Measurements from ENCODE around the gene SLC15A1. TPM values are rescaled to one million over a fixed set of nuclear protein-coding genes. Genes with fewer than 3 reads are reported as not detected.

The SLC15A1 gene
- total RNA-seq, 1 experiment from 2014 or later = 2.6 TPM

GRCh38 chr13:98781470-98781869 lies 29.0 kb upstream of the SLC15A1 start:
- no peaks in the 10 kb centered on the region for H3K27me3 ChIP-seq (ENCODE audit: insufficient read depth, low read length)
- H3K36me3 ChIP-seq (ENCODE audit: control insufficient read depth in 1 of 2, insufficient read depth in 2 of 2, low read length in 2 of 2) = no peaks in the 10 kb centered on the region
- ATAC-seq (no peak), DNase-seq (ENCODE audit: low read depth, low spot score) (no peak)
- H3K79me2 ChIP-seq (ENCODE audit: insufficient read depth, low read length) = no peaks in the 10 kb centered on the region
- no peak overlapping the region for H3K4me2 ChIP-seq (ENCODE audit: low read length)
- ChIA-PET POLR2A (no interaction called here), RAD21 (ENCODE audit: low non-redundant PET in 1 of 2, low total read pairs in 2 of 2, uncharacterized antibody in 2 of 2, unreplicated experiment in 2 of 2) (no interaction called here), CTCF (no interaction called here)
- intact Hi-C loops (cut with micrococcal nuclease) = no loop called here
- no peak overlapping the region for H3K27ac ChIP-seq (ENCODE audit: low read depth, low read length)
- no peak overlapping the region for H3K9ac ChIP-seq (ENCODE audit: low read length)
- no peaks in the 10 kb centered on the region for H3K9me3 ChIP-seq (ENCODE audit: control insufficient read depth in 1 of 2, insufficient read depth in 1 of 2, low read depth in 1 of 2, low read length in 2 of 2)
- H2AFZ ChIP-seq (ENCODE audit: low read depth, low read length, poor library complexity, severe bottlenecking) = no peak overlapping the region
- no peaks in the 10 kb centered on the region for H3K9me2 ChIP-seq (ENCODE audit: insufficient read depth)
- peaks cover 5 to 21% of the 10 kb centered on the region in 2 experiments; a peak in 3 of 4 replicates for H3K4me1 ChIP-seq (ENCODE audit: control insufficient read depth in 1 of 2, insufficient read depth in 2 of 2, low read length in 2 of 2)
- no TSS peak for BruUV-seq (replicated peaks)
- no peaks in the 10 kb centered on the region for H4K20me1 ChIP-seq (ENCODE audit: insufficient read depth)
- TF ChIP-seq, protein P1, sequence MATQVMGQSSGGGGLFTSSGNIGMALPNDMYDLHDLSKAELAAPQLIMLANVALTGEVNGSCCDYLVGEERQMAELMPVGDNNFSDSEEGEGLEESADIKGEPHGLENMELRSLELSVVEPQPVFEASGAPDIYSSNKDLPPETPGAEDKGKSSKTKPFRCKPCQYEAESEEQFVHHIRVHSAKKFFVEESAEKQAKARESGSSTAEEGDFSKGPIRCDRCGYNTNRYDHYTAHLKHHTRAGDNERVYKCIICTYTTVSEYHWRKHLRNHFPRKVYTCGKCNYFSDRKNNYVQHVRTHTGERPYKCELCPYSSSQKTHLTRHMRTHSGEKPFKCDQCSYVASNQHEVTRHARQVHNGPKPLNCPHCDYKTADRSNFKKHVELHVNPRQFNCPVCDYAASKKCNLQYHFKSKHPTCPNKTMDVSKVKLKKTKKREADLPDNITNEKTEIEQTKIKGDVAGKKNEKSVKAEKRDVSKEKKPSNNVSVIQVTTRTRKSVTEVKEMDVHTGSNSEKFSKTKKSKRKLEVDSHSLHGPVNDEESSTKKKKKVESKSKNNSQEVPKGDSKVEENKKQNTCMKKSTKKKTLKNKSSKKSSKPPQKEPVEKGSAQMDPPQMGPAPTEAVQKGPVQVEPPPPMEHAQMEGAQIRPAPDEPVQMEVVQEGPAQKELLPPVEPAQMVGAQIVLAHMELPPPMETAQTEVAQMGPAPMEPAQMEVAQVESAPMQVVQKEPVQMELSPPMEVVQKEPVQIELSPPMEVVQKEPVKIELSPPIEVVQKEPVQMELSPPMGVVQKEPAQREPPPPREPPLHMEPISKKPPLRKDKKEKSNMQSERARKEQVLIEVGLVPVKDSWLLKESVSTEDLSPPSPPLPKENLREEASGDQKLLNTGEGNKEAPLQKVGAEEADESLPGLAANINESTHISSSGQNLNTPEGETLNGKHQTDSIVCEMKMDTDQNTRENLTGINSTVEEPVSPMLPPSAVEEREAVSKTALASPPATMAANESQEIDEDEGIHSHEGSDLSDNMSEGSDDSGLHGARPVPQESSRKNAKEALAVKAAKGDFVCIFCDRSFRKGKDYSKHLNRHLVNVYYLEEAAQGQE (IDR thresholded peaks at IDR 0.05; ENCODE audit: low read depth) = no peak
- H3K4me3 ChIP-seq (replicated peaks in 1 of 2; ENCODE audit: low read depth in 1 of 2, low read length in 2 of 2) = no peak overlapping the region

GRCh38 chr13:98781045-98781444 lies 28.6 kb upstream of the SLC15A1 start:
- ChIA-PET RAD21 (ENCODE audit: low non-redundant PET in 1 of 2, low total read pairs in 2 of 2, uncharacterized antibody in 2 of 2, unreplicated experiment in 2 of 2) (no interaction called here), POLR2A (no interaction called here), CTCF (no interaction called here)
- Histone ChIP-seq H3K4me3 (replicated peaks in 1 of 2; ENCODE audit: low read depth in 1 of 2, low read length in 2 of 2) (no peak overlapping the region), H2AFZ (ENCODE audit: low read depth, low read length, poor library complexity, severe bottlenecking) (no peak overlapping the region), H3K9ac (ENCODE audit: low read length) (no peak overlapping the region), H3K79me2 (ENCODE audit: insufficient read depth, low read length) (no peaks in the 10 kb centered on the region), H3K9me2 (ENCODE audit: insufficient read depth) (no peaks in the 10 kb centered on the region), H3K9me3 (ENCODE audit: control insufficient read depth in 1 of 2, insufficient read depth in 1 of 2, low read depth in 1 of 2, low read length in 2 of 2) (no peaks in the 10 kb centered on the region), H3K4me1 (ENCODE audit: control insufficient read depth in 1 of 2, insufficient read depth in 2 of 2, low read length in 2 of 2) (peaks cover 7 to 25% of the 10 kb centered on the region in 2 experiments), H4K20me1 (ENCODE audit: insufficient read depth) (no peaks in the 10 kb centered on the region), H3K4me2 (ENCODE audit: low read length) (no peak overlapping the region), H3K36me3 (ENCODE audit: control insufficient read depth in 1 of 2, insufficient read depth in 2 of 2, low read length in 2 of 2) (no peaks in the 10 kb centered on the region), H3K27ac (ENCODE audit: low read depth, low read length) (no peak overlapping the region), H3K27me3 (ENCODE audit: insufficient read depth, low read length) (no peaks in the 10 kb centered on the region)
- BruUV-seq (replicated peaks) = no TSS peak
- DNase-seq (ENCODE audit: low read depth, low spot score) (no peak), ATAC-seq (no peak)
- intact Hi-C loops (cut with micrococcal nuclease) = no loop called here
- TF ChIP-seq ZBTB33 (IDR thresholded peaks at IDR 0.05; ENCODE audit: extremely low read depth, insufficient replicate concordance, low read length) = no peak
- TF ChIP-seq CEBPB (IDR thresholded peaks at IDR 0.05; ENCODE audit: low read depth) = no peak
- no peak for TF ChIP-seq RAD21 (IDR thresholded peaks at IDR 0.05; ENCODE audit: low read depth)
- no peak for TF ChIP-seq EZH2phosphoT487 (IDR thresholded peaks at IDR 0.05; ENCODE audit: borderline replicate concordance)
- no peak for TF ChIP-seq YY1 (IDR thresholded peaks at IDR 0.05; ENCODE audit: extremely low read depth, insufficient replicate concordance, low read depth, low read length)
- no peak for TF ChIP-seq ZFX (IDR thresholded peaks at IDR 0.05)
- no peak for TF ChIP-seq ZNF274 (IDR thresholded peaks at IDR 0.05; ENCODE audit: low read depth, low read length)
- TF ChIP-seq POLR2AphosphoS5 (IDR thresholded peaks at IDR 0.05; ENCODE audit: low read depth, low read length) = no peak
- TF ChIP-seq, protein P2, sequence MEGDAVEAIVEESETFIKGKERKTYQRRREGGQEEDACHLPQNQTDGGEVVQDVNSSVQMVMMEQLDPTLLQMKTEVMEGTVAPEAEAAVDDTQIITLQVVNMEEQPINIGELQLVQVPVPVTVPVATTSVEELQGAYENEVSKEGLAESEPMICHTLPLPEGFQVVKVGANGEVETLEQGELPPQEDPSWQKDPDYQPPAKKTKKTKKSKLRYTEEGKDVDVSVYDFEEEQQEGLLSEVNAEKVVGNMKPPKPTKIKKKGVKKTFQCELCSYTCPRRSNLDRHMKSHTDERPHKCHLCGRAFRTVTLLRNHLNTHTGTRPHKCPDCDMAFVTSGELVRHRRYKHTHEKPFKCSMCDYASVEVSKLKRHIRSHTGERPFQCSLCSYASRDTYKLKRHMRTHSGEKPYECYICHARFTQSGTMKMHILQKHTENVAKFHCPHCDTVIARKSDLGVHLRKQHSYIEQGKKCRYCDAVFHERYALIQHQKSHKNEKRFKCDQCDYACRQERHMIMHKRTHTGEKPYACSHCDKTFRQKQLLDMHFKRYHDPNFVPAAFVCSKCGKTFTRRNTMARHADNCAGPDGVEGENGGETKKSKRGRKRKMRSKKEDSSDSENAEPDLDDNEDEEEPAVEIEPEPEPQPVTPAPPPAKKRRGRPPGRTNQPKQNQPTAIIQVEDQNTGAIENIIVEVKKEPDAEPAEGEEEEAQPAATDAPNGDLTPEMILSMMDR (IDR thresholded peaks at IDR 0.05 in 2 of 3, conservative IDR thresholded peaks at IDR 0.05 in 1 of 3; ENCODE audit: borderline replicate concordance in 1 of 3, insufficient read depth in 1 of 3, low read depth in 2 of 3, low read length in 2 of 3) = no peak
- TF ChIP-seq JUND (IDR thresholded peaks at IDR 0.05) = no peak
- no peak for TF ChIP-seq POLR2A (IDR thresholded peaks at IDR 0.05; ENCODE audit: borderline replicate concordance, extremely low read depth, insufficient read depth, insufficient read length)
- TF ChIP-seq SIN3A (IDR thresholded peaks at IDR 0.05; ENCODE audit: low read depth) = no peak
- TF ChIP-seq CBX3 (IDR thresholded peaks at IDR 0.05; ENCODE audit: low read depth) = no peak
- TF ChIP-seq SRF (IDR thresholded peaks at IDR 0.05; ENCODE audit: low read depth) = no peak

Data from HCT116 (cell line).